ENCODE results near the gene HCN3.
A peak's percentile ranks its signal among the peaks of the same experiment; 100 is the strongest.
"Not testable (repeated sequence)": the region's sequence is repeated elsewhere in the genome, so short reads cannot be mapped to it uniquely, and the experiment has no call there.

HCN3 gene

GRCh38 chr1:155285631-155286044 lies 8.4 kb downstream of the HCN3 start:
- DNase-seq: no peak

GRCh38 chr1:155286544-155286943 lies 9.3 kb downstream of the HCN3 start:
- no peak for DNase-seq

GRCh38 chr1:155287987-155288543 lies 10.8 kb downstream of the HCN3 start:
- no peak for DNase-seq

GRCh38 chr1:155291006-155291405 lies 13.7 kb downstream of the HCN3 start:
- DNase-seq: not testable (repeated sequence)

- no peak for DNase-seq
Measured at GRCh38 chr1:155293086-155293749, 16.0 kb downstream of the HCN3 start.

GRCh38 chr1:155294520-155295182 lies 17.4 kb downstream of the HCN3 start:
- no peak for DNase-seq

- DNase-seq: no peak
Measured at GRCh38 chr1:155295183-155295941, 18.1 kb downstream of the HCN3 start.

GRCh38 chr1:155295942-155296267 lies 18.6 kb downstream of the HCN3 start:
- DNase-seq: no peak

- no peak for DNase-seq
Measured at GRCh38 chr1:155296661-155297060, 19.4 kb downstream of the HCN3 start.

- DNase-seq: no peak
Measured at GRCh38 chr1:155297384-155297783, 20.1 kb downstream of the HCN3 start.

- DNase-seq: no peak
Measured at GRCh38 chr1:155300024-155300423, 22.8 kb downstream of the HCN3 start.

- DNase-seq: no peak
Measured at GRCh38 chr1:155300553-155301329, 23.5 kb downstream of the HCN3 start.

- DNase-seq: no peak
Measured at GRCh38 chr1:155301342-155301841, 24.1 kb downstream of the HCN3 start, which contains the start of gene PKLR. TSS of gene PKLR (minus strand) at chr1:155301438. CDS start at chr1:155301395, 43 bp downstream.

- DNase-seq: no peak
Measured at GRCh38 chr1:155304558-155305063, 27.3 kb downstream of the HCN3 start.

- no peak for DNase-seq
Measured at GRCh38 chr1:155305881-155306391, 28.7 kb downstream of the HCN3 start.

- peak; percentile 43 for DNase-seq
Measured at GRCh38 chr1:155307247-155307740, 30.0 kb downstream of the HCN3 start.

- DNase-seq: peak; percentile 99
Measured at GRCh38 chr1:155308493-155309422, 31.5 kb downstream of the HCN3 start, which contains the start of gene FDPS. TSS of gene FDPS (plus strand) at chr1:155308866. CDS start at chr1:155309790, 924 bp downstream.

- no peak for DNase-seq
Measured at GRCh38 chr1:155309423-155310021, 32.3 kb downstream of the HCN3 start.

GRCh38 chr1:155313261-155313660 lies 36.0 kb downstream of the HCN3 start:
- DNase-seq: no peak

GRCh38 chr1:155316922-155317321 lies 39.7 kb downstream of the HCN3 start:
- DNase-seq: no peak
